ENCODE results near the gene EMID1. TPM values are rescaled to one million over a fixed set of nuclear protein-coding genes. Genes with fewer than 3 reads are reported as not detected.

The EMID1 gene
- total RNA-seq, 1 experiment from 2014 or later: 6.1 TPM

GRCh38 chr22:29268511-29269229, 63.0 kb downstream of the EMID1 start:
- POLR2A ChIA-PET: interaction anchor here (0.8 to 1.0 kb wide), 3 partner anchors 34 to 38 kb away, joined by 3 to 6 read pairs (median 4); partner anchors contain the start of gene GAS2L1
- DNase-seq (ENCODE audit: low spot score) (peak; percentile 61), ATAC-seq (peak; percentile 20)
- peaks cover 45% of the 10 kb centered on the region for H3K4me1 Mint-ChIP-seq
- H3K36me3 Mint-ChIP-seq: peaks cover 51% of the 10 kb centered on the region
- no peaks in the 10 kb centered on the region for H3K9me3 Mint-ChIP-seq
- peak overlapping the region; percentile 96 for H3K27ac Mint-ChIP-seq
- CTCF ChIA-PET: interaction anchor here (1.3 kb wide), 1 partner anchor 74 kb away, joined by 4 read pairs; no protein-coding TSS in a partner anchor
- H3K4me3 Mint-ChIP-seq: peak overlapping the region; percentile 85
- H3K27me3 Mint-ChIP-seq (ENCODE audit: low read depth): peaks cover 4% of the 10 kb centered on the region
- TF ChIP-seq NR2C2 (CRISPR knock-in tag; IDR thresholded peaks at IDR 0.05) (no peak), FOXP1 (CRISPR knock-in tag; IDR thresholded peaks at IDR 0.05; ENCODE audit: borderline replicate concordance) (no peak), ETV6 (CRISPR knock-in tag; IDR thresholded peaks at IDR 0.05) (0 out of 2 replicates have a peak, but pooled peaks have one; percentile 3), ZNF416 (CRISPR knock-in tag; IDR thresholded peaks at IDR 0.05) (0 out of 2 replicates have a peak, but pooled peaks have one; percentile 36), STAT6 (CRISPR knock-in tag; conservative IDR thresholded peaks at IDR 0.05; ENCODE audit: low read depth) (no peak), MLX (CRISPR knock-in tag; IDR thresholded peaks at IDR 0.05) (0 out of 2 replicates have a peak, but pooled peaks have one; percentile 70), USF2 (CRISPR knock-in tag; IDR thresholded peaks at IDR 0.05) (peak; percentile 47), IRF2 (CRISPR knock-in tag; IDR thresholded peaks at IDR 0.05; ENCODE audit: borderline replicate concordance, low read depth) (no peak), FOXK1 (CRISPR knock-in tag; IDR thresholded peaks at IDR 0.05) (peak; percentile 64; the same call in 1 of the 2 replicates)
- TF ChIP-seq, protein P1, sequence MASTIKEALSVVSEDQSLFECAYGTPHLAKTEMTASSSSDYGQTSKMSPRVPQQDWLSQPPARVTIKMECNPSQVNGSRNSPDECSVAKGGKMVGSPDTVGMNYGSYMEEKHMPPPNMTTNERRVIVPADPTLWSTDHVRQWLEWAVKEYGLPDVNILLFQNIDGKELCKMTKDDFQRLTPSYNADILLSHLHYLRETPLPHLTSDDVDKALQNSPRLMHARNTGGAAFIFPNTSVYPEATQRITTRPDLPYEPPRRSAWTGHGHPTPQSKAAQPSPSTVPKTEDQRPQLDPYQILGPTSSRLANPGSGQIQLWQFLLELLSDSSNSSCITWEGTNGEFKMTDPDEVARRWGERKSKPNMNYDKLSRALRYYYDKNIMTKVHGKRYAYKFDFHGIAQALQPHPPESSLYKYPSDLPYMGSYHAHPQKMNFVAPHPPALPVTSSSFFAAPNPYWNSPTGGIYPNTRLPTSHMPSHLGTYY (CRISPR knock-in tag; IDR thresholded peaks at IDR 0.05): 0 out of 2 replicates have a peak, but pooled peaks have one; percentile 17
- TF ChIP-seq, protein P2, sequence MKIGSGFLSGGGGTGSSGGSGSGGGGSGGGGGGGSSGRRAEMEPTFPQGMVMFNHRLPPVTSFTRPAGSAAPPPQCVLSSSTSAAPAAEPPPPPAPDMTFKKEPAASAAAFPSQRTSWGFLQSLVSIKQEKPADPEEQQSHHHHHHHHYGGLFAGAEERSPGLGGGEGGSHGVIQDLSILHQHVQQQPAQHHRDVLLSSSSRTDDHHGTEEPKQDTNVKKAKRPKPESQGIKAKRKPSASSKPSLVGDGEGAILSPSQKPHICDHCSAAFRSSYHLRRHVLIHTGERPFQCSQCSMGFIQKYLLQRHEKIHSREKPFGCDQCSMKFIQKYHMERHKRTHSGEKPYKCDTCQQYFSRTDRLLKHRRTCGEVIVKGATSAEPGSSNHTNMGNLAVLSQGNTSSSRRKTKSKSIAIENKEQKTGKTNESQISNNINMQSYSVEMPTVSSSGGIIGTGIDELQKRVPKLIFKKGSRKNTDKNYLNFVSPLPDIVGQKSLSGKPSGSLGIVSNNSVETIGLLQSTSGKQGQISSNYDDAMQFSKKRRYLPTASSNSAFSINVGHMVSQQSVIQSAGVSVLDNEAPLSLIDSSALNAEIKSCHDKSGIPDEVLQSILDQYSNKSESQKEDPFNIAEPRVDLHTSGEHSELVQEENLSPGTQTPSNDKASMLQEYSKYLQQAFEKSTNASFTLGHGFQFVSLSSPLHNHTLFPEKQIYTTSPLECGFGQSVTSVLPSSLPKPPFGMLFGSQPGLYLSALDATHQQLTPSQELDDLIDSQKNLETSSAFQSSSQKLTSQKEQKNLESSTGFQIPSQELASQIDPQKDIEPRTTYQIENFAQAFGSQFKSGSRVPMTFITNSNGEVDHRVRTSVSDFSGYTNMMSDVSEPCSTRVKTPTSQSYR (CRISPR knock-in tag; IDR thresholded peaks at IDR 0.05): 0 out of 2 replicates have a peak, but pooled peaks have one; percentile 40
- TF ChIP-seq, protein P3, sequence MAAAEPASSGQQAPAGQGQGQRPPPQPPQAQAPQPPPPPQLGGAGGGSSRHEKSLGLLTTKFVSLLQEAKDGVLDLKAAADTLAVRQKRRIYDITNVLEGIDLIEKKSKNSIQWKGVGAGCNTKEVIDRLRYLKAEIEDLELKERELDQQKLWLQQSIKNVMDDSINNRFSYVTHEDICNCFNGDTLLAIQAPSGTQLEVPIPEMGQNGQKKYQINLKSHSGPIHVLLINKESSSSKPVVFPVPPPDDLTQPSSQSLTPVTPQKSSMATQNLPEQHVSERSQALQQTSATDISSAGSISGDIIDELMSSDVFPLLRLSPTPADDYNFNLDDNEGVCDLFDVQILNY (CRISPR knock-in tag; IDR thresholded peaks at IDR 0.05): peak; percentile 32; the same call in 1 of the 2 replicates
- TF ChIP-seq, protein P4, sequence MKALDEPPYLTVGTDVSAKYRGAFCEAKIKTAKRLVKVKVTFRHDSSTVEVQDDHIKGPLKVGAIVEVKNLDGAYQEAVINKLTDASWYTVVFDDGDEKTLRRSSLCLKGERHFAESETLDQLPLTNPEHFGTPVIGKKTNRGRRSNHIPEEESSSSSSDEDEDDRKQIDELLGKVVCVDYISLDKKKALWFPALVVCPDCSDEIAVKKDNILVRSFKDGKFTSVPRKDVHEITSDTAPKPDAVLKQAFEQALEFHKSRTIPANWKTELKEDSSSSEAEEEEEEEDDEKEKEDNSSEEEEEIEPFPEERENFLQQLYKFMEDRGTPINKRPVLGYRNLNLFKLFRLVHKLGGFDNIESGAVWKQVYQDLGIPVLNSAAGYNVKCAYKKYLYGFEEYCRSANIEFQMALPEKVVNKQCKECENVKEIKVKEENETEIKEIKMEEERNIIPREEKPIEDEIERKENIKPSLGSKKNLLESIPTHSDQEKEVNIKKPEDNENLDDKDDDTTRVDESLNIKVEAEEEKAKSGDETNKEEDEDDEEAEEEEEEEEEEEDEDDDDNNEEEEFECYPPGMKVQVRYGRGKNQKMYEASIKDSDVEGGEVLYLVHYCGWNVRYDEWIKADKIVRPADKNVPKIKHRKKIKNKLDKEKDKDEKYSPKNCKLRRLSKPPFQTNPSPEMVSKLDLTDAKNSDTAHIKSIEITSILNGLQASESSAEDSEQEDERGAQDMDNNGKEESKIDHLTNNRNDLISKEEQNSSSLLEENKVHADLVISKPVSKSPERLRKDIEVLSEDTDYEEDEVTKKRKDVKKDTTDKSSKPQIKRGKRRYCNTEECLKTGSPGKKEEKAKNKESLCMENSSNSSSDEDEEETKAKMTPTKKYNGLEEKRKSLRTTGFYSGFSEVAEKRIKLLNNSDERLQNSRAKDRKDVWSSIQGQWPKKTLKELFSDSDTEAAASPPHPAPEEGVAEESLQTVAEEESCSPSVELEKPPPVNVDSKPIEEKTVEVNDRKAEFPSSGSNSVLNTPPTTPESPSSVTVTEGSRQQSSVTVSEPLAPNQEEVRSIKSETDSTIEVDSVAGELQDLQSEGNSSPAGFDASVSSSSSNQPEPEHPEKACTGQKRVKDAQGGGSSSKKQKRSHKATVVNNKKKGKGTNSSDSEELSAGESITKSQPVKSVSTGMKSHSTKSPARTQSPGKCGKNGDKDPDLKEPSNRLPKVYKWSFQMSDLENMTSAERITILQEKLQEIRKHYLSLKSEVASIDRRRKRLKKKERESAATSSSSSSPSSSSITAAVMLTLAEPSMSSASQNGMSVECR (CRISPR knock-in tag; IDR thresholded peaks at IDR 0.05; ENCODE audit: borderline replicate concordance): peak; percentile 55; the same call in 1 of the 2 replicates
- TF ChIP-seq, protein P5, sequence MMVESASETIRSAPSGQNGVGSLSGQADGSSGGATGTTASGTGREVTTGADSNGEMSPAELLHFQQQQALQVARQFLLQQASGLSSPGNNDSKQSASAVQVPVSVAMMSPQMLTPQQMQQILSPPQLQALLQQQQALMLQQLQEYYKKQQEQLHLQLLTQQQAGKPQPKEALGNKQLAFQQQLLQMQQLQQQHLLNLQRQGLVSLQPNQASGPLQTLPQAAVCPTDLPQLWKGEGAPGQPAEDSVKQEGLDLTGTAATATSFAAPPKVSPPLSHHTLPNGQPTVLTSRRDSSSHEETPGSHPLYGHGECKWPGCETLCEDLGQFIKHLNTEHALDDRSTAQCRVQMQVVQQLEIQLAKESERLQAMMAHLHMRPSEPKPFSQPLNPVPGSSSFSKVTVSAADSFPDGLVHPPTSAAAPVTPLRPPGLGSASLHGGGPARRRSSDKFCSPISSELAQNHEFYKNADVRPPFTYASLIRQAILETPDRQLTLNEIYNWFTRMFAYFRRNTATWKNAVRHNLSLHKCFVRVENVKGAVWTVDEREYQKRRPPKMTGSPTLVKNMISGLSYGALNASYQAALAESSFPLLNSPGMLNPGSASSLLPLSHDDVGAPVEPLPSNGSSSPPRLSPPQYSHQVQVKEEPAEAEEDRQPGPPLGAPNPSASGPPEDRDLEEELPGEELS (CRISPR knock-in tag; IDR thresholded peaks at IDR 0.05): peak; percentile 77; the same call in 1 of the 2 replicates
- TF ChIP-seq, protein P6, sequence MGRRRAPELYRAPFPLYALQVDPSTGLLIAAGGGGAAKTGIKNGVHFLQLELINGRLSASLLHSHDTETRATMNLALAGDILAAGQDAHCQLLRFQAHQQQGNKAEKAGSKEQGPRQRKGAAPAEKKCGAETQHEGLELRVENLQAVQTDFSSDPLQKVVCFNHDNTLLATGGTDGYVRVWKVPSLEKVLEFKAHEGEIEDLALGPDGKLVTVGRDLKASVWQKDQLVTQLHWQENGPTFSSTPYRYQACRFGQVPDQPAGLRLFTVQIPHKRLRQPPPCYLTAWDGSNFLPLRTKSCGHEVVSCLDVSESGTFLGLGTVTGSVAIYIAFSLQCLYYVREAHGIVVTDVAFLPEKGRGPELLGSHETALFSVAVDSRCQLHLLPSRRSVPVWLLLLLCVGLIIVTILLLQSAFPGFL (CRISPR knock-in tag; IDR thresholded peaks at IDR 0.05; ENCODE audit: borderline replicate concordance): 0 out of 2 replicates have a peak, but pooled peaks have one; percentile 25

Data from WTC11 (cell line).